ENCODE measurements around the gene TEN1.

DNA sequence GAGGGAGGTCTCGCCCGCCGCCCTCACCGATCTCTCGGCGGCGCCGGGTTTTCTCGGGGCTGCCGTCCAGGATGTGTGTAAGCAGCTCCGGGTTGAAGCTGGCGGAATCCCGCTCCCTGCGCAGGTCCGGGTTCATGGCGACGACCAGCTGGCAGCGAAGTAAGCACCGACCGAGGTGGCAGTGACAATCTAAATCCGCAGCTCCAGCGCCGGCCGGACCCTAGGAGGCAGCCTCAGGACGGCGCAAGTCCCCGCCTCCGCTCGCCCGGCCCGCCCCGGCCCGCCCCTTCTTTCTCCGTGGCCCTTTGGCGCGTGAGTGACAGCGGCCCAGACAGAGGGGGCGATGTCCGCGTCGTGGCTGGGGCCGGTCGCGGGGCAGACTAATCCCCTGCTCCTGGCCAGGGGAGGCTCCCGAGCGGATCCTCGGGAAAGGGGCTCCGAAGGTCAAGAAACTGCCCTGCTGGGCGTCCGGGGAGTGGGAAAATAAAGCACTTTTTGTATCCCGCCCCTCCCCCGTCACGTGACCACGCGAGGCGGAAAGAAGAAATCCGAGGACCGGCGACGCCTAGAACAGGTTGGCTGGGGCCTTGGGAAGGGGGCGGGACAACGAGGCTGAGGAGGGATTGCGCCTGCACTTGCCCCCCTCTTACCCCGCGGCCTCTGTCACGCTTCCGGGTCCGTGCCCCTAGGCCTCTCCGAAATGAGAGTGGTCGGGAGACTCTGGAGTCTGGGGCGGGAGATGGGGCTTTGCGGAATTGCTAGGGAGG lies at the start of gene TEN1, which contains the start of gene ACOX1:
- TF ChIP-seq TARDBP (CRISPR knock-in tag; IDR thresholded peaks at IDR 0.05), result peak; percentile 56
- TF ChIP-seq SP4 (CRISPR knock-in tag; IDR thresholded peaks at IDR 0.05), result peak; percentile 91
- TF ChIP-seq, protein P1, sequence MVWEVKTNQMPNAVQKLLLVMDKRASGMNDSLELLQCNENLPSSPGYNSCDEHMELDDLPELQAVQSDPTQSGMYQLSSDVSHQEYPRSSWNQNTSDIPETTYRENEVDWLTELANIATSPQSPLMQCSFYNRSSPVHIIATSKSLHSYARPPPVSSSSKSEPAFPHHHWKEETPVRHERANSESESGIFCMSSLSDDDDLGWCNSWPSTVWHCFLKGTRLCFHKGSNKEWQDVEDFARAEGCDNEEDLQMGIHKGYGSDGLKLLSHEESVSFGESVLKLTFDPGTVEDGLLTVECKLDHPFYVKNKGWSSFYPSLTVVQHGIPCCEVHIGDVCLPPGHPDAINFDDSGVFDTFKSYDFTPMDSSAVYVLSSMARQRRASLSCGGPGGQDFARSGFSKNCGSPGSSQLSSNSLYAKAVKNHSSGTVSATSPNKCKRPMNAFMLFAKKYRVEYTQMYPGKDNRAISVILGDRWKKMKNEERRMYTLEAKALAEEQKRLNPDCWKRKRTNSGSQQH (CRISPR knock-in tag; IDR thresholded peaks at IDR 0.05; ENCODE audit: low read depth), result no peak; the same call in 1 of the 2 replicates

Measured in HepG2 (cell line).